AG20443 (cell line): ENCODE results near the gene ENTREP1.
"Not testable (repeated sequence)": the region's sequence is repeated elsewhere in the genome, so short reads cannot be mapped to it uniquely, and the experiment has no call there.

ENCODE experiments used
- DNase-seq: peaks from one replicate; pipeline ENCODE4 v3.0.0; 2012; ENCODE audit warnings: low spot score, mixed read lengths

The ENTREP1 gene

DNA sequence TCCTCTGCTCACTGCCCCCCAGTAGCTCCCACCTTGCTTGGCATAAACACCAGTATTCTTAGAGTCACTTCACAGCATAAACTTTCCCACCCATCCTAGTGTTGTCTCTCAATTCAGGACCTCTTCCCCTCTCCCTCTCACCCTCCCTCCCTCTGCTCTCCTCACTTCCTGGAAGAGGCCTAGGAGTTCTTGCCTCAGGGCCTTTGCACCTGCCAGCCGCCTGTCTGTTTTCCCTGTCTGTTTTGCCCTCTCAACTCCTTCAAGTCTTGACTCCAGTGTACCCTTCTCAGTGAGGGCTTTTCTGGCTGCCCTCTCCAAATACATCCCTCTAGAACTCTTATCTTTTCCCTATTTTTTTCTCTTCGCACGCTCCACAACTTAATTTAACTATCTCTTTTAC, 86.2 kb downstream of the ENTREP1 start:
- no peak for DNase-seq

DNA sequence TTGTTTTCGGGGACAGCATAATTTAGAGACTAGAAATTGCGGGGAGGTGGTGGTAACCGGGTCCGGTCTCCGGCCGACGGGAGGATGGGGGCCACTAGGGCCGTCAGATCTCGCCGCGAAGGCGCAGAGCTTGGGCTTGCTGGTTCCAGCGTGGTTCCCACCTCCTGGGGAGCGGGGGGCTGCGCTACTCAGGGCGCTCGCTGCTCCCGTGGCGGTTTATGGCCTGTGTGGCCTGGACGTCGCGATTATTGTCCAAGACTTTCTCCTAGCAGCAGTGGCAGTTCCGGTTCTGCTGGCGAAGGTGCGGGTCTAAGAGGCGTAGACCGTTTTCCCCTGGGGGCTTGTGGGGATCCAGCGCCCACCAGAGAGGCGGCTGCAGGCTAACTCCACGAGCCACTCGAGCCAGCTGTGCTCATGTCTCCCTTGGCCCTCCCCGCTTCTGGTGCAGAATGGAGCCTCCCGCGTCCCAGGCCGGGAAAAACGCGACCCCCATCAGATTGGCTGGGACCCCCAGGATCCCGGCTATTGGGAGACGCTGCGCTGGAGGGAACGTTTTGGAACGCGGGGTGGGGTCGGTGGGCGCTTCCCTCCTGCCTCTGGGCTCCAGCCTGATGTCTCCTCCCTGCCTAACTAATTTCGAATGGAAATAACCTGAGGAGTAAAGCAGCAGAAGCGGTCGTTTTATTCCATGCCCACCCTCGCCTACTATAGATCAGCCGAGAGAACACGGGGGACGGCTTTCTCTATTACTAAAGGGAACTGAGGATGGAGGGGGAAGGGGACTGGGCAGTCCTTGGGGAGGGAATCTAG, 87.1 kb downstream of the ENTREP1 start:
- no peak for DNase-seq

DNA sequence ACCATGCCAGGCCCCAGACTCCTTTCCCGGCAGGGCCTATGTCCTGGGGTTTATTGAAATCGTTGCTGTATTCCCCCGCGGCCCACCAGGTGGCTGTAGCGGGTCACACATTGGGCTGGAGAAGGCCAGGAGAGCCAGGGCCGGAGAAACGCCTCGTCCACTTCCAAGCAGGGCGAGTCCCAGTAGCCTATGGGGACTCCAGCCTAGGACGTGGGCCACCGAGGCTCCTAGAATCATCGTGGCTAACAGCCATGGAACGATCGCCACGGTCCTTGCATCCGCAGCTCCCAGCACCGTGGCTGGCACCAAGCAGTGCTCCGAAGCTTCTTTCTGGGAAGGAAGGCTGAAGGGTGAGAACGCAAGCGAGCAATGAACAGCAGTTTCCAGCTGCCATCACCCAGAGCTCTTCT, 87.7 kb downstream of the ENTREP1 start:
- DNase-seq, result peak; percentile 93

- DNase-seq, result no peak
Observed at GRCh38 chr9:69420611-69421270, 95.7 kb downstream of the ENTREP1 start.

- peak; percentile 86 for DNase-seq
Observed at GRCh38 chr9:69421908-69422801, 97.1 kb downstream of the ENTREP1 start.

GRCh38 chr9:69425136-69425801, 100.3 kb downstream of the ENTREP1 start:
- DNase-seq, result no peak

- DNase-seq, result no peak
Observed at GRCh38 chr9:69427286-69427685, 102.3 kb downstream of the ENTREP1 start.

- DNase-seq, result no peak
Observed at GRCh38 chr9:69428017-69428785, 103.2 kb downstream of the ENTREP1 start.

GRCh38 chr9:69429281-69429680, 104.3 kb downstream of the ENTREP1 start:
- DNase-seq, result no peak

GRCh38 chr9:69430206-69430605, 105.2 kb downstream of the ENTREP1 start:
- DNase-seq, result no peak

DNA sequence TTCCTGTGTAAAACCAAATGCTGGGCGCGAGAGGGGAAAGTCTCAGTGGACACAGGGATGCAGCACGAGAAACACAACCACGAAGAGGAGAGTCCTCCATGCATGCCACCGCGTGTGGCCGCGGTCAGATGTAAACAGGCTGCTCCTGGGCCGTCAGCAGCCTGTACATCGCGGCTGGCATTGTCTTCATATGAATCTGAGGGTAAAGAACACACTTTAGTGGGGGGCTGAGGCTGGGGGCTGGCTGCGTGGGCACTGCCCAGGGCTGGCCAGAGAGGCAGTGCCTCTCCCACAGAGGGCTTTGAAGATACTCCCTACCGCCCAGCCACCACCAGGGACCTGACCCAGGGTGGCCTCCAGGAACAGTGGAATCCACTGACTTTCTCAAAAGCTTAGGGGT, 106.2 kb downstream of the ENTREP1 start:
- DNase-seq, result no peak

DNA sequence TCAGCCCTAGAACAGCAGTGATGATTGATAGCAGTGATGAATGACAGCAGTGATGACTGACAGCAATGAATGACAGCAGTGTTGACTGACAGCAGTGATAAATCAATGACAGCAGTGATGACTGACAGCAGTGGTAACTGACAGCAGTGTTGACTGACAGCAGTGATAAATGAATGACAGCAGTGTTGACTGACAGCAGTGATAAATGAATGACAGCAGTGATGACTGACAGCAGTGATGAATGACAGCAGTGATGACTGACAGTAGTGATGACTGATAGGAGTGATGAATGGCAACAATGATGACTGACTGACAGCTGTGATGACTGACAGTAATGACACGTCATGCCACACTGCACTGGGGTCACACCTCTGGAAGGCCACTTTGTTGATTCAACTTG, 106.8 kb downstream of the ENTREP1 start:
- DNase-seq, result no peak

GRCh38 chr9:69432623-69433022, 107.6 kb downstream of the ENTREP1 start:
- DNase-seq, result no peak

DNA sequence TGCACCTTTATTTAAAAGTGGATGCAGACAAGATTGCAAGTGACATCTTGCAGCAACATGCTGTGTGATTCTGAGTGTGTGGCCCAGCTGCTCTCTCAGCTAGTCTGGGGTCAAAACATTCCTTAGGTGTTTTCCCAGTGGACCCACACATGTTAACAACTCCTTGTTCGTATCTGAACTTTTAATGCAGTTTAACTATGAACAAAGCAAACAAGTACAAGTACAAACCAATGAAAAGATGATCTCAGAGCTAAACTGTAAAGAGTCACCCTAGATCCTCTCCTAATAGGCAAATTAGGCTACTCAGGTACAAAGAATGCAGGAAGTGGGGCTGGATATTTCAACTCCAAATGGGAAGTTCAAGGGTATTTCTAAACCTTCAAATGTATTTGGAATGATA, 108.4 kb downstream of the ENTREP1 start:
- peak; percentile 39 for DNase-seq

- no peak for DNase-seq
Observed at GRCh38 chr9:69433968-69434367, 109.0 kb downstream of the ENTREP1 start.

DNA sequence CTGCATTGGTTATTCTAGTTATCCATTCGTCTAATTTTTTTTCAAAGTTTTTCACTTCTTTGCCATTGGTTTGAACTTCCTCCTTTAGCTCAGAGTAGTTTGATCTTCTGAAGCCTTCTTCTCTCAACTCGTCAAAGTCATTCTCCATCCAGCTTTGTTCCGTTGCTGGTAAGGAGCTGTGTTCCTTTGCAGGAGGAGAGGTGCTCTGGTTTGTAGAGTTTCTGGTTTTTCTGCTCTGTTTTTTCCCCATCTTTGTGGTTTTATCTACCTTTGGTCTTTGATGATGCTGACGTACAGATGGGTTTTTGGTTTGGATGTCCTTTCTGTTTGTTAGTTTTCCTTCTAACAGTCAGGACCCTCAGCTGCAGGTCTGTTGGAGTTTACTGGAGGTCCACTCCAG, 114.6 kb downstream of the ENTREP1 start:
- DNase-seq, result not testable (repeated sequence)

DNA sequence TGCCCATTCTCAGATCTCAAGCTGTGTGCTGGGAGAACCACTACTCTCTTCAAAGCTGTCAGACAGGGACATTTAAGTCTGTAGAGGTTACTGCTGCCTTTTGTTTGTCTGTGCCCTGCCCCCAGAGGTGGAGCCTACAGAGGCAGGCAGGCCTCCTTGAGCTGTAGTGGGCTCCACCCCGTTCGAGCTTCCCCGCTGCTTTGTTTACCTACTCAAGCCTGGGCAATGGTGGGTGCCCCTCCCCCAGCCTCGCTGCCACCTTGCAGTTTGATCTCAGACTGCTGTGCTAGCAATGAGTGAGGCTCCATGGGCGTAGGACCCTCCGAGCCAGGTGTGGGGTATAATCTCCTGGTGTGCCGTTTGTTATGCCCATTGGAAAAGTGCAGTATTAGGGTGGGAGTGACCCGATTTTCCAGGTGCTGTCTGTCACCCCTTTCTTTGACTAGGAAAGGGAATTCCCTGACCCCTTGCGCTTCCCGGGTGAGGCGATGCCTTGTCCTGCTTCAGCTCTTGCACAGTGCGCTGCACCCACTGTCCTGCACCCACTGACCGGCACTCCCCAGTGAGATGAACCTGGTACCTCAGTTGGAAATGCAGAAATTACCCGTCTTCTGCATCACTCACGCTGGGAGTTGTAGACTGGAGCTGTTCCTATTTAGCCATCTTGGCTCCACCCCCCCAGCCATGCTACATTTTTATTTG, 115.4 kb downstream of the ENTREP1 start:
- DNase-seq, result not testable (repeated sequence)
